Astrocyte (in vitro differentiated cells and primary cell): ENCODE results near the gene GTPBP6. TPM values are rescaled to one million over a fixed set of nuclear protein-coding genes. Genes with fewer than 3 reads are reported as not detected.

Experiments used
- DNase-seq: peaks from one replicate; pipeline ENCODE4 v3.0.0-alpha.2; 2010; ENCODE audit warnings: low read depth
- FAIRE-seq: peaks from 2 replicates; lab custom pipeline; 2011; peaks lifted over from hg19 to GRCh38; lab: Jason Lieb, UNC
- H2AFZ ChIP-seq: 2 replicates; pipeline ENCODE4 v1.6.0; 2012; ENCODE audit warnings: low read depth, low read length, inconsistent platforms
- H3K27ac ChIP-seq: 2 replicates; pipeline ENCODE4 v1.5.1; 2011; ENCODE audit warnings: low read depth, low read length, inconsistent platforms
- H3K27me3 ChIP-seq: 2 replicates; pipeline ENCODE4 v1.6.0; 2011; ENCODE audit warnings: low read length, inconsistent platforms; ENCODE audit not compliant: insufficient read depth
- H3K36me3 ChIP-seq: 2 replicates; pipeline ENCODE4 v1.5.1; 2011; ENCODE audit warnings: low read length, inconsistent platforms; ENCODE audit not compliant: insufficient read depth
- H3K4me1 ChIP-seq: 2 replicates; pipeline ENCODE4 v1.5.1; 2011; ENCODE audit warnings: low read length, inconsistent platforms; ENCODE audit not compliant: insufficient read depth
- H3K4me2 ChIP-seq: 2 replicates; pipeline ENCODE4 v1.6.0; 2012; ENCODE audit warnings: low read length, inconsistent platforms
- H3K4me3 ChIP-seq: 2 replicates; pipeline ENCODE4 v1.5.1; 2011; ENCODE audit warnings: low read depth, mild to moderate bottlenecking, low read length, inconsistent platforms; ENCODE audit not compliant: insufficient read depth
- H3K79me2 ChIP-seq: 2 replicates; pipeline ENCODE4 v1.6.0; 2012; ENCODE audit warnings: mild to moderate bottlenecking, low read length, inconsistent platforms; ENCODE audit not compliant: insufficient read depth
- H3K9ac ChIP-seq: 2 replicates; pipeline ENCODE4 v1.6.0; 2012; ENCODE audit warnings: mild to moderate bottlenecking, low read length, inconsistent platforms
- H3K9me3 ChIP-seq: 2 replicates; pipeline ENCODE4 v1.5.1; 2012; ENCODE audit warnings: low read depth, mild to moderate bottlenecking, low read length, inconsistent platforms; ENCODE audit not compliant: insufficient read depth
- H4K20me1 ChIP-seq: 2 replicates; pipeline ENCODE4 v1.6.0; 2012; ENCODE audit warnings: low read length, inconsistent platforms; ENCODE audit not compliant: insufficient read depth
- H3K27ac Mint-ChIP-seq: one replicate; pipeline ENCODE4 v1.8.0; 2021; ENCODE audit warnings: mild to moderate bottlenecking, mixed read lengths; ENCODE audit not compliant: unreplicated experiment
- H3K27me3 Mint-ChIP-seq: one replicate; pipeline ENCODE4 v1.8.0; 2021; ENCODE audit warnings: low read depth, mixed read lengths; ENCODE audit not compliant: unreplicated experiment
- H3K36me3 Mint-ChIP-seq: one replicate; pipeline ENCODE4 v1.8.0; 2021; ENCODE audit warnings: low read depth, mixed read lengths; ENCODE audit not compliant: unreplicated experiment
- H3K4me1 Mint-ChIP-seq: one replicate; pipeline ENCODE4 v1.8.0; 2021; ENCODE audit warnings: low read depth, mixed read lengths; ENCODE audit not compliant: unreplicated experiment
- H3K4me3 Mint-ChIP-seq: one replicate; pipeline ENCODE4 v1.8.0; 2021; ENCODE audit warnings: mild to moderate bottlenecking, moderate library complexity, mixed read lengths; ENCODE audit not compliant: unreplicated experiment
- H3K9me3 Mint-ChIP-seq: one replicate; pipeline ENCODE4 v1.8.0; 2021; ENCODE audit warnings: mild to moderate bottlenecking, mixed read lengths; ENCODE audit not compliant: unreplicated experiment
- EZH2 ChIP-seq: IDR thresholded peaks from 2 replicates; pipeline ENCODE4 v1.6.1; 2012; ENCODE audit warnings: mild to moderate bottlenecking, low read length, inconsistent platforms; ENCODE audit not compliant: insufficient read depth
- total RNA-seq: library from RNA; stranded (reverse); gene quantifications from 2 replicates; pipeline ENCODE4 v1.2.1, GENCODE V29; 2021
- TF ChIP-seq, protein P1 (sequence below): IDR thresholded peaks from 2 replicates; pipeline ENCODE4 v1.5.1; 2011; ENCODE audit warnings: low read depth, mild to moderate bottlenecking, inconsistent platforms, low read length, moderate library complexity; ENCODE audit not compliant: insufficient read depth

The GTPBP6 gene
- total RNA-seq, 1 donor from 2014 or later, result 30.5 TPM

DNA sequence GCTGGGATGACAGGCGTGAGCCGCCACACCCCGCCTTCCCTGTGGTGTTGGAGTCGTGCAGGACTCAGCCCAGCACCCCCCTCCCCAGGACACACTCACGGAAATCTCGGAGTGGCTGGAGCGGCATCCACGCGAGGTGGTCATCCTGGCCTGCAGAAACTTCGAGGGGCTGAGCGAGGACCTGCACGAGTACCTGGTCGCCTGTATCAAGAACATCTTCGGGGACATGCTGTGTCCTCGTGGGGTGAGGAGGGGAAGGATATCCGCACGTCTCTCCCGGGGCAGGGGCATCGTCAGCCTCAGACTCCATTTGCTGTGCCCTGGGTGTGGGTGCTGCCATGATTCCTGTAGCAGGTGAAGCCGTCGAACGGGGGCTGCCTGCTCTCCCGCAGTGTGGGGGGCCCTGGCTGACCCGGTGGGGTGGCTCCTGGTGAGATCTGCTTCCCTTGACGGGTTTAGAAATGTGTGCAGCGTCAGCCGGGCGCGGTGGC, 27.1 kb downstream of the GTPBP6 start:
- no peaks in the 10 kb centered on the region for H3K79me2 ChIP-seq
- H3K27ac Mint-ChIP-seq, result no peak overlapping the region
- H3K4me3 Mint-ChIP-seq, result no peak overlapping the region
- no peaks in the 10 kb centered on the region for H3K27me3 ChIP-seq
- H3K27me3 Mint-ChIP-seq, result no peaks in the 10 kb centered on the region
- H3K4me3 ChIP-seq, result no peak overlapping the region
- peaks cover 2% of the 10 kb centered on the region for H3K9me3 Mint-ChIP-seq
- H2AFZ ChIP-seq, result no peak overlapping the region
- DNase-seq (no peak), FAIRE-seq (no peak)
- peaks cover 25% of the 10 kb centered on the region for H3K36me3 Mint-ChIP-seq
- no peak overlapping the region for H3K27ac ChIP-seq
- no peaks in the 10 kb centered on the region for H3K4me1 ChIP-seq
- TF ChIP-seq, protein P1, sequence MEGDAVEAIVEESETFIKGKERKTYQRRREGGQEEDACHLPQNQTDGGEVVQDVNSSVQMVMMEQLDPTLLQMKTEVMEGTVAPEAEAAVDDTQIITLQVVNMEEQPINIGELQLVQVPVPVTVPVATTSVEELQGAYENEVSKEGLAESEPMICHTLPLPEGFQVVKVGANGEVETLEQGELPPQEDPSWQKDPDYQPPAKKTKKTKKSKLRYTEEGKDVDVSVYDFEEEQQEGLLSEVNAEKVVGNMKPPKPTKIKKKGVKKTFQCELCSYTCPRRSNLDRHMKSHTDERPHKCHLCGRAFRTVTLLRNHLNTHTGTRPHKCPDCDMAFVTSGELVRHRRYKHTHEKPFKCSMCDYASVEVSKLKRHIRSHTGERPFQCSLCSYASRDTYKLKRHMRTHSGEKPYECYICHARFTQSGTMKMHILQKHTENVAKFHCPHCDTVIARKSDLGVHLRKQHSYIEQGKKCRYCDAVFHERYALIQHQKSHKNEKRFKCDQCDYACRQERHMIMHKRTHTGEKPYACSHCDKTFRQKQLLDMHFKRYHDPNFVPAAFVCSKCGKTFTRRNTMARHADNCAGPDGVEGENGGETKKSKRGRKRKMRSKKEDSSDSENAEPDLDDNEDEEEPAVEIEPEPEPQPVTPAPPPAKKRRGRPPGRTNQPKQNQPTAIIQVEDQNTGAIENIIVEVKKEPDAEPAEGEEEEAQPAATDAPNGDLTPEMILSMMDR, result no peak
- TF ChIP-seq EZH2, result no peak
- H3K9ac ChIP-seq, result no peak overlapping the region
- H3K36me3 ChIP-seq, result peaks cover 6% of the 10 kb centered on the region
- H4K20me1 ChIP-seq, result no peaks in the 10 kb centered on the region
- H3K4me1 Mint-ChIP-seq, result no peaks in the 10 kb centered on the region
- no peak overlapping the region for H3K4me2 ChIP-seq
- no peaks in the 10 kb centered on the region for H3K9me3 ChIP-seq

DNA sequence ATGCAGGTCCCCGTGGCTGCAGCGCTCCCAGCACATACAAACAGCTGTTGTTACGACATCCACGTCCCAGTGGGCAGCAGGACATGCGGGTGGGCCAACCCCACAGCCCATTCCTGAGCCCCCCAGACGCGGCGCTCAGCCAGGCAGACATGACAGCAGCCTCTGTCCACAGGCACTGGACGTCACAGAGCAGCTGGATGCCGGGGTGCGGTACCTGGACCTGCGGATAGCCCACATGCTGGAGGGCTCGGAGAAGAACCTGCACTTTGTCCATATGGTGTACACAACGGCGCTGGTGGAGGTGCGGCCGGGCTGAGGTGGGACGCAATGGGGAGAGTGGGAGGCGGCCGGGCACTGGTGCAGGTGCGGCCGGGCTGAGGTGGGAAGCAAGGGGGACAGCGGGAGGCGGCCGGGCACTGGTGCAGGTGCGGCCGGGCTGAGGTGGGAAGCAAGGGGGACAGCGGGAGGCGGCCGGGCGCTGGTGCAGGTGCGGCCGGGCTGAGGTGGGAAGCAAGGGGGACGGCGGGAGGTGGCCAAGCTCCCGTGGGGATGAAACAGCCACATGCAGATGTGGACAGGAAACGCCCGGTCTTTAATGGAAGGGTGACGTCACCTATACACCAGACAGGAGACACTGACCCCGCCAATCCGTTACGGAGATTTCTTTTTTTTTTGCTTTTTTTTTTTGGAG, 28.0 kb downstream of the GTPBP6 start:
- peaks cover 19% of the 10 kb centered on the region for H3K36me3 Mint-ChIP-seq
- no peaks in the 10 kb centered on the region for H3K27me3 Mint-ChIP-seq
- H3K27ac Mint-ChIP-seq, result no peak overlapping the region
- Histone ChIP-seq H3K27me3 (no peaks in the 10 kb centered on the region), H3K4me2 (no peak overlapping the region), H2AFZ (no peak overlapping the region), H4K20me1 (no peaks in the 10 kb centered on the region), H3K9ac (no peak overlapping the region), H3K79me2 (no peaks in the 10 kb centered on the region), H3K9me3 (no peaks in the 10 kb centered on the region), H3K4me3 (no peak overlapping the region), H3K36me3 (peaks cover 7% of the 10 kb centered on the region), H3K4me1 (no peaks in the 10 kb centered on the region), H3K27ac (no peak overlapping the region)
- H3K4me3 Mint-ChIP-seq, result no peak overlapping the region
- FAIRE-seq (no peak), DNase-seq (no peak)
- no peaks in the 10 kb centered on the region for H3K4me1 Mint-ChIP-seq
- H3K9me3 Mint-ChIP-seq, result peaks cover 2% of the 10 kb centered on the region
- TF ChIP-seq EZH2, result no peak
- TF ChIP-seq, protein P1, result no peak

DNA sequence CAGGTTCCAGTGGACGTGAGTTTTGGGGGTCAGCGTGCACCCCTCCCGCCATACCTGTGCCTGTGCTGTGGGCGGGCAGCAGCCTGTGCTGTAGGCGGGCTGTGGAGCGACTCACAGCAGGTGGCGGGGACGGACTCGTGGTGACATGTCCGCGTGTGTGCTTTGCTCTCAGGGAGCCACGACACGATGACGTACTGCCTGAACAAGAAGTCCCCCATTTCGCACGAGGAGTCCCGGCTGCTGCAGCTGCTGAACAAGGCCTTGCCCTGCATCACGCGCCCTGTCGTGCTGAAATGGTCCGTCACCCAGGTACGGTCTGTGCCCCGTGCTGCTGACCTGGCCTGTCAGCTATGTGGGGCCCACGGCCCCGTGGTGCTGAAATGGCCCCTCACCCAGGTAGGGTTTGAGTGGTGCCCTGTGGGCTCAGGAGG, 30.0 kb downstream of the GTPBP6 start:
- H3K36me3 Mint-ChIP-seq, result peaks cover 15% of the 10 kb centered on the region
- no peak overlapping the region for H3K27ac Mint-ChIP-seq
- H2AFZ ChIP-seq, result no peak overlapping the region
- peaks cover under 1% of the 10 kb centered on the region for H3K9me3 Mint-ChIP-seq
- peaks cover 12% of the 10 kb centered on the region for H3K36me3 ChIP-seq
- no peak overlapping the region for H3K9ac ChIP-seq
- no peaks in the 10 kb centered on the region for H4K20me1 ChIP-seq
- FAIRE-seq (no peak), DNase-seq (no peak)
- H3K4me2 ChIP-seq, result no peak overlapping the region
- no peaks in the 10 kb centered on the region for H3K27me3 Mint-ChIP-seq
- no peaks in the 10 kb centered on the region for H3K79me2 ChIP-seq
- H3K27ac ChIP-seq, result no peak overlapping the region
- no peaks in the 10 kb centered on the region for H3K27me3 ChIP-seq
- H3K4me1 ChIP-seq, result no peaks in the 10 kb centered on the region
- H3K4me1 Mint-ChIP-seq, result no peaks in the 10 kb centered on the region
- H3K4me3 ChIP-seq, result no peak overlapping the region
- TF ChIP-seq, protein P1, result no peak
- TF ChIP-seq EZH2, result no peak
- H3K9me3 ChIP-seq, result no peaks in the 10 kb centered on the region
- H3K4me3 Mint-ChIP-seq, result no peak overlapping the region
